Calu3 (cell line): ENCODE results near the gene ILK. TPM values are rescaled to one million over a fixed set of nuclear protein-coding genes. Genes with fewer than 3 reads are reported as not detected.

Source experiments
- BruUV-seq: library from RNA; stranded (reverse); fragments of 400-500 nt; replicated peaks from 2 replicates; lab custom pipeline; 2021; lab: Mats Ljungman, UMichigan
- CTCF ChIA-PET: fragments of 300-600 bp; sonication (Branson Sonifier 250); formaldehyde crosslinking; loops from one replicate; lab custom pipeline; 2022; ENCODE audit warnings: antibody characterized with exemption; lab: Charles Lee
- DNase-seq: peaks from one replicate; pipeline ENCODE4 v3.0.0; 2022
- H3K27ac Mint-ChIP-seq: one replicate; pipeline ENCODE4 v1.8.0; 2022; ENCODE audit warnings: mixed read lengths; ENCODE audit not compliant: unreplicated experiment
- H3K27me3 Mint-ChIP-seq: one replicate; pipeline ENCODE4 v1.8.0; 2022; ENCODE audit warnings: mixed read lengths; ENCODE audit not compliant: unreplicated experiment
- H3K36me3 Mint-ChIP-seq: one replicate; pipeline ENCODE4 v1.8.0; 2022; ENCODE audit warnings: mild to moderate bottlenecking, moderate library complexity, mixed read lengths; ENCODE audit not compliant: insufficient read depth, unreplicated experiment
- H3K4me1 Mint-ChIP-seq: one replicate; pipeline ENCODE4 v1.8.0; 2022; ENCODE audit warnings: mild to moderate bottlenecking, low read depth, mixed read lengths; ENCODE audit not compliant: unreplicated experiment
- H3K4me3 Mint-ChIP-seq: one replicate; pipeline ENCODE4 v1.8.0; 2022; ENCODE audit warnings: mild to moderate bottlenecking, low read depth, moderate library complexity, mixed read lengths; ENCODE audit not compliant: unreplicated experiment
- H3K9me3 Mint-ChIP-seq: one replicate; pipeline ENCODE4 v1.8.0; 2022; ENCODE audit warnings: low read depth, mixed read lengths; ENCODE audit not compliant: unreplicated experiment
- intact Hi-C: fragments of 100-400 bp; cut with micrococcal nuclease; formaldehyde crosslinking; loops from one replicate; pipeline ENCODE4 v1.10.0; 2022; ENCODE audit not compliant: unreplicated experiment
- total RNA-seq: library from RNA; stranded (reverse); gene quantifications from 2 replicates; pipeline ENCODE4 v1.2.3, GENCODE V29; 2022
- TF ChIP-seq, protein P1 (sequence below): fragments of 200-600 bp; IDR thresholded peaks from one replicate; pipeline ENCODE4 v1.8.0; 2022; ENCODE audit warnings: antibody characterized with exemption; ENCODE audit not compliant: unreplicated experiment

ILK gene
- total RNA-seq, 1 experiment from 2014 or later, result 85.7 TPM

DNA sequence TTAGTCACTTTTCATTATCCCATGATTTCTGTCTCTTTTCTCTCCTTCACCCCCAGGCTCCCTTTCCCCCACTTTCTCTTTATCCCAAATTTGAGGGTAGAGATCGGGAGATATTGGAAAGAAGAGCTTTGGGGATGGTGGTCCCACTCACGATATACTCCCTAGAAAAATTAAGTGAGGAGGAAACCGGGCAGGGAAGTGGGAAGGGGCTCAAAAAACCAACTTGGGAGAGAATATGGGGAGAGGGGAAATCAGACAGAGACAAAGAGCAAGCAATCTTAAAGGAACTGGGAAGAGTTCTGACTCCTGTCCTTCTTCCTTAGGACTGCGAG lies 53.0 kb downstream of the ILK start:
- BruUV-seq, result no TSS peak
- Mint-ChIP-seq H3K27me3 (no peaks in the 10 kb centered on the region), H3K27ac (no peak overlapping the region), H3K9me3 (no peaks in the 10 kb centered on the region), H3K4me1 (no peaks in the 10 kb centered on the region), H3K4me3 (peak overlapping the region; percentile 38), H3K36me3 (no peaks in the 10 kb centered on the region)
- intact Hi-C loops, result no loop called here
- TF ChIP-seq, protein P1, sequence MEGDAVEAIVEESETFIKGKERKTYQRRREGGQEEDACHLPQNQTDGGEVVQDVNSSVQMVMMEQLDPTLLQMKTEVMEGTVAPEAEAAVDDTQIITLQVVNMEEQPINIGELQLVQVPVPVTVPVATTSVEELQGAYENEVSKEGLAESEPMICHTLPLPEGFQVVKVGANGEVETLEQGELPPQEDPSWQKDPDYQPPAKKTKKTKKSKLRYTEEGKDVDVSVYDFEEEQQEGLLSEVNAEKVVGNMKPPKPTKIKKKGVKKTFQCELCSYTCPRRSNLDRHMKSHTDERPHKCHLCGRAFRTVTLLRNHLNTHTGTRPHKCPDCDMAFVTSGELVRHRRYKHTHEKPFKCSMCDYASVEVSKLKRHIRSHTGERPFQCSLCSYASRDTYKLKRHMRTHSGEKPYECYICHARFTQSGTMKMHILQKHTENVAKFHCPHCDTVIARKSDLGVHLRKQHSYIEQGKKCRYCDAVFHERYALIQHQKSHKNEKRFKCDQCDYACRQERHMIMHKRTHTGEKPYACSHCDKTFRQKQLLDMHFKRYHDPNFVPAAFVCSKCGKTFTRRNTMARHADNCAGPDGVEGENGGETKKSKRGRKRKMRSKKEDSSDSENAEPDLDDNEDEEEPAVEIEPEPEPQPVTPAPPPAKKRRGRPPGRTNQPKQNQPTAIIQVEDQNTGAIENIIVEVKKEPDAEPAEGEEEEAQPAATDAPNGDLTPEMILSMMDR, result no peak
- CTCF ChIA-PET, result interaction anchor here (0.7 kb wide), 1 partner anchor 88 kb away, joined by 3 read pairs; no protein-coding TSS in a partner anchor
- no peak for DNase-seq

DNA sequence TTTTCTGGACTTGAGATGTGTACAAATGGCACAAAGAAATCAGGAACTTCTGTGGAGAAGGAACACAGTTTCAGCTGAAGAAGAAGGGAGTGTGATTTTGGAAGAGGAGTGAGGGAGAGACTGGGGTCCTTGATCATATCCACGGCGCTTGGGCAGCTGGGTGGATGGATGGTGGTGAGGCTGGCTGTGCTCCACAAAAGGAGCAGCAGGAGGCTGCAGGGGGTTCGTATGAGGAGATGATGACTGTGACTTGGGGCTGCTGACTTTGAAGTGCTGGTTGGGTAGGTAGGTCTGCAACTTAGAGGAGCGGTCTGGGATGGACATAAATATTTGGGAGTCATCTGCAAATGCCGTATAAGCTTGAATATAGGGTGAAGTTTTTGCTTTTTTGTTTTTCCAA lies 53.4 kb downstream of the ILK start:
- H3K27me3 Mint-ChIP-seq, result peaks cover 2% of the 10 kb centered on the region
- BruUV-seq, result no TSS peak
- no peak overlapping the region for H3K4me3 Mint-ChIP-seq
- intact Hi-C loops, result no loop called here
- H3K36me3 Mint-ChIP-seq, result no peaks in the 10 kb centered on the region
- H3K4me1 Mint-ChIP-seq, result no peaks in the 10 kb centered on the region
- no peak for DNase-seq
- CTCF ChIA-PET, result interaction anchor here (0.7 kb wide), 1 partner anchor 88 kb away, joined by 3 read pairs; no protein-coding TSS in a partner anchor
- no peaks in the 10 kb centered on the region for H3K9me3 Mint-ChIP-seq
- H3K27ac Mint-ChIP-seq, result no peak overlapping the region
- TF ChIP-seq, protein P1, result no peak

- no peak for DNase-seq
- H3K27ac Mint-ChIP-seq, result no peak overlapping the region
- peaks cover 6% of the 10 kb centered on the region for H3K27me3 Mint-ChIP-seq
- H3K4me1 Mint-ChIP-seq, result no peaks in the 10 kb centered on the region
- H3K9me3 Mint-ChIP-seq, result no peaks in the 10 kb centered on the region
- BruUV-seq, result no TSS peak
- CTCF ChIA-PET, result no interaction called here
- no peaks in the 10 kb centered on the region for H3K36me3 Mint-ChIP-seq
- intact Hi-C loops, result no loop called here
- TF ChIP-seq, protein P1, result no peak
- no peak overlapping the region for H3K4me3 Mint-ChIP-seq
These were observed 53.8 kb downstream of the ILK start for GRCh38 chr11:6657346-6657745.

DNA sequence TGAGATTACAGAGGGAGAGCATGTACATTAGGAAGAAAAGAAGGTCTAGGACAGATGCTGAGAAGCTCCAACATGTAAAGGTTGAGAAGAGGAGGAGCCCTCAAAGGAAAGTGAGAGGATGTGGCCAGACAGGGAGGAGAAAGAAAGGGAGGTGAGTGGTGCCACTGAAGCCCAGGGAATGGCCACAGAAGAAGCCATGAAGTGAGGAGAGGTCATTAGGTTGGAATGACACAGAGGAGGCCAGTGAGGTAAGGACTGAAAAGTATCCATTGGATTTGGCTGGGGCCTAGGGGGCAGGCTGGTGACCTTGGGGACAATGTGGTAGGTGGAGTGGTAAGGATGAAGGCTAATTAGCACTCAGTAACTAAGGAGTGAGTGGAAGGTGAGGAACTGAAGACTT lies 55.1 kb downstream of the ILK start:
- Mint-ChIP-seq H3K4me1 (no peaks in the 10 kb centered on the region), H3K27me3 (peaks cover 19% of the 10 kb centered on the region), H3K9me3 (no peaks in the 10 kb centered on the region), H3K36me3 (no peaks in the 10 kb centered on the region), H3K27ac (no peak overlapping the region), H3K4me3 (no peak overlapping the region)
- no peak for DNase-seq
- BruUV-seq, result no TSS peak
- CTCF ChIA-PET, result interaction anchor here (0.6 kb wide), 1 partner anchor 218 kb away, joined by 3 read pairs; the partner anchor contains the start of gene HPX
- intact Hi-C loops, result no loop called here
- TF ChIP-seq, protein P1, result no peak

Other genes starting within 250 kb of the ILK start
- 21.2 and 25.6 TPM in 2 replicates for gene SMPD1, start 213.3 kb upstream of the ILK start, total RNA-seq
- 2.8 and 2.9 TPM in 2 replicates for gene APBB1, start 184.7 kb upstream of the ILK start, total RNA-seq
- gene HPX, start 162.8 kb upstream of the ILK start, total RNA-seq, result 0.45 and 11.0 TPM in 2 replicates
- 9.5 and 10.6 TPM in 2 replicates for gene TRIM3, start 129.8 kb upstream of the ILK start, total RNA-seq
- 72.2 and 74.9 TPM in 2 replicates for gene ARFIP2, start 122.4 kb upstream of the ILK start, total RNA-seq
- gene TIMM10B, start 122.3 kb upstream of the ILK start, total RNA-seq, result 41.7 and 45.7 TPM in 2 replicates
- gene DNHD1, start 106.5 kb upstream of the ILK start, total RNA-seq, result 41.2 and 41.8 TPM in 2 replicates
- gene RRP8, start 158 bp upstream of the ILK start, total RNA-seq, result 17.4 and 22.8 TPM in 2 replicates
- 175 and 187 TPM in 2 replicates for gene TAF10, start 8.4 kb downstream of the ILK start, total RNA-seq
- gene TPP1, start 15.6 kb downstream of the ILK start, total RNA-seq, result 70.6 and 71.5 TPM in 2 replicates
- 0.02 TPM in 1 of 2 replicates, not detected in the other for gene DCHS1, start 52.0 kb downstream of the ILK start, total RNA-seq
- 78.2 and 84.0 TPM in 2 replicates for gene MRPL17, start 79.6 kb downstream of the ILK start, total RNA-seq
- not detected in 2 replicates for gene OR2AG2, start 168.2 kb downstream of the ILK start, total RNA-seq
- not detected in 2 replicates for gene OR2AG1, start 179.2 kb downstream of the ILK start, total RNA-seq
- gene OR6A2, start 195.9 kb downstream of the ILK start, total RNA-seq, result 0.09 TPM in 1 of 2 replicates, not detected in the other
- not detected in 2 replicates for gene OR10A5, start 241.9 kb downstream of the ILK start, total RNA-seq